HepG2 (cell line): ENCODE data around the gene ANO1. TPM values are rescaled to one million over a fixed set of nuclear protein-coding genes. Genes with fewer than 3 reads are reported as not detected.

Experiments
- TGIF2 ChIP-seq: IDR thresholded peaks from 2 replicates; pipeline ENCODE4 v1.6.1; 2016; ENCODE audit warnings: control low read depth, missing compliant biosample characterization
- ZNF629 ChIP-seq: sonication (generic); formaldehyde crosslinking; conservative IDR thresholded peaks from 2 replicates; pipeline ENCODE4 v1.5.0; 2020; ENCODE audit warnings: missing genetic modification reagents
- ZNF878 ChIP-seq: sonication (generic); formaldehyde crosslinking; IDR thresholded peaks from 2 replicates; pipeline ENCODE4 v1.8.1; 2023; ENCODE audit warnings: mild to moderate bottlenecking, missing genetic modification reagents, moderate library complexity
- polyA plus RNA-seq, 8 experiments: library from polyadenylated mRNA; depleted of rRNA in 3 of 8; stranded (reverse) in 7 of 8; unstranded in 1 of 8; fragments of >200 nt; fragmentation: Illumina TruSeq in 4 of 8; extraction: Trizol in 4 of 8; gene quantifications; 2 replicates each; pipeline versions ENCODE4 v1.2.1 to v1.2.3, GENCODE V29; 2011 to 2016; ENCODE audit warnings: low read depth in 4 of 8, missing spikeins in 1 of 8, mixed read lengths in 1 of 8; ENCODE audit not compliant: insufficient read depth in 1 of 8
- total RNA-seq, 5 experiments: library from RNA; depleted of rRNA; stranded (reverse); fragments of >200 nt; fragmentation: Illumina TruSeq; extraction: Trizol; gene quantifications; 2 replicates each; pipeline ENCODE4 v1.2.3, GENCODE V29; 2016; ENCODE audit warnings: low read depth in 1 of 5
- TF ChIP-seq, protein P1 (sequence below): sonication (generic); formaldehyde crosslinking; IDR thresholded peaks from 2 replicates; pipeline ENCODE4 v1.4.0; 2020; ENCODE audit warnings: missing genetic modification reagents; ENCODE audit errors: not compliant biosample characterization
- TF ChIP-seq, protein P2 (sequence below): sonication (generic); formaldehyde crosslinking; IDR thresholded peaks from one replicate; pipeline ENCODE4 v1.5.1; 2020; ENCODE audit warnings: mild to moderate bottlenecking, missing genetic modification reagents; ENCODE audit errors: not compliant biosample characterization
- TF ChIP-seq, protein P3 (sequence below): sonication (generic); formaldehyde crosslinking; IDR thresholded peaks from 2 replicates; pipeline ENCODE4 v1.4.0; 2020; ENCODE audit warnings: missing genetic modification reagents

The ANO1 gene
- total and polyA plus RNA-seq, 2 of the 13 experiments (the other 11 are each of a cell fraction or from before 2014, with no cell fraction given) = not detected

DNA sequence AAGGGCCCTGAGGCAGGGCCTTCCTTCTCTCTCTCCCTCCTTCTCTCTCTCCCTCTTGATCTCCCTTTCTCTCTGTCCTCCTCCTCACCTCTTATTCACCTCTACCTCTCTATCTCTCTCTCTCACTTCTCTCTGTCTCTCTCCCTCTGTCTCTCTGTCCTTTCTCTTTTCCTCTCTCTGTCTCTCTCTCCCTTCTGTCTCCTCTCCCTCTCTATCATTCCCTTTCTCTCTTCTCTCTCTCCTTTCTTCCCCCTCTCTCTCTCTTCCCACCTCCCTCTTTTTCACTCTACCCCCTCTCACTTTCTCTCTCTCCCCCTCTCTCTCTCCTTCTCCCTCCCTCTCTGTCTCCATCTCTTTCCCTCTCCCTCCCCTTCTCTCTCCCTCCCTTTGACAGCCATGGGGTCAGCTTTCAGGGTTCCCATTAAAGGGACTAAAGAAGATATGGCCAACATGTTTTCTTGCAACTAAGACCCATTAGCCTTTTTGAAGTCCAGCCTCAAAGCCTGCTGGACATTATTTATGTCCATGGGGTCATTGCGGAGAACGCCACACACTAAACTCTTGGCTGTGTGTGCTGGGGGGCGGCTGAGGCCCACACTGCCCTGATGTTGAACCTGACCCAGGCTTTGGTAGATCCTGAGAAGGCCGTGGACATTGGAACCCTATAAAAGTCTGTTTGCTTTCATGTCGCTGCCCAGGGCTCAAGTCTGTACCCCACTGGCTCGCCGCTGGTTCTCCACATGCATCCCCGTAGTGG is 15.0 kb downstream of the ANO1 start (continued):
- TF ChIP-seq, protein P1, sequence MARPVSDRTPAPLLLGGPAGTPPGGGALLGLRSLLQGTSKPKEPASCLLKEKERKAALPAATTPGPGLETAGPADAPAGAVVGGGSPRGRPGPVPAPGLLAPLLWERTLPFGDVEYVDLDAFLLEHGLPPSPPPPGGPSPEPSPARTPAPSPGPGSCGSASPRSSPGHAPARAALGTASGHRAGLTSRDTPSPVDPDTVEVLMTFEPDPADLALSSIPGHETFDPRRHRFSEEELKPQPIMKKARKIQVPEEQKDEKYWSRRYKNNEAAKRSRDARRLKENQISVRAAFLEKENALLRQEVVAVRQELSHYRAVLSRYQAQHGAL (CRISPR knock-in tag) = no peak
- no peak for TF ChIP-seq TGIF2 (CRISPR knock-in tag)
- TF ChIP-seq ZNF878 (CRISPR knock-in tag) = no peak
- TF ChIP-seq, protein P2, sequence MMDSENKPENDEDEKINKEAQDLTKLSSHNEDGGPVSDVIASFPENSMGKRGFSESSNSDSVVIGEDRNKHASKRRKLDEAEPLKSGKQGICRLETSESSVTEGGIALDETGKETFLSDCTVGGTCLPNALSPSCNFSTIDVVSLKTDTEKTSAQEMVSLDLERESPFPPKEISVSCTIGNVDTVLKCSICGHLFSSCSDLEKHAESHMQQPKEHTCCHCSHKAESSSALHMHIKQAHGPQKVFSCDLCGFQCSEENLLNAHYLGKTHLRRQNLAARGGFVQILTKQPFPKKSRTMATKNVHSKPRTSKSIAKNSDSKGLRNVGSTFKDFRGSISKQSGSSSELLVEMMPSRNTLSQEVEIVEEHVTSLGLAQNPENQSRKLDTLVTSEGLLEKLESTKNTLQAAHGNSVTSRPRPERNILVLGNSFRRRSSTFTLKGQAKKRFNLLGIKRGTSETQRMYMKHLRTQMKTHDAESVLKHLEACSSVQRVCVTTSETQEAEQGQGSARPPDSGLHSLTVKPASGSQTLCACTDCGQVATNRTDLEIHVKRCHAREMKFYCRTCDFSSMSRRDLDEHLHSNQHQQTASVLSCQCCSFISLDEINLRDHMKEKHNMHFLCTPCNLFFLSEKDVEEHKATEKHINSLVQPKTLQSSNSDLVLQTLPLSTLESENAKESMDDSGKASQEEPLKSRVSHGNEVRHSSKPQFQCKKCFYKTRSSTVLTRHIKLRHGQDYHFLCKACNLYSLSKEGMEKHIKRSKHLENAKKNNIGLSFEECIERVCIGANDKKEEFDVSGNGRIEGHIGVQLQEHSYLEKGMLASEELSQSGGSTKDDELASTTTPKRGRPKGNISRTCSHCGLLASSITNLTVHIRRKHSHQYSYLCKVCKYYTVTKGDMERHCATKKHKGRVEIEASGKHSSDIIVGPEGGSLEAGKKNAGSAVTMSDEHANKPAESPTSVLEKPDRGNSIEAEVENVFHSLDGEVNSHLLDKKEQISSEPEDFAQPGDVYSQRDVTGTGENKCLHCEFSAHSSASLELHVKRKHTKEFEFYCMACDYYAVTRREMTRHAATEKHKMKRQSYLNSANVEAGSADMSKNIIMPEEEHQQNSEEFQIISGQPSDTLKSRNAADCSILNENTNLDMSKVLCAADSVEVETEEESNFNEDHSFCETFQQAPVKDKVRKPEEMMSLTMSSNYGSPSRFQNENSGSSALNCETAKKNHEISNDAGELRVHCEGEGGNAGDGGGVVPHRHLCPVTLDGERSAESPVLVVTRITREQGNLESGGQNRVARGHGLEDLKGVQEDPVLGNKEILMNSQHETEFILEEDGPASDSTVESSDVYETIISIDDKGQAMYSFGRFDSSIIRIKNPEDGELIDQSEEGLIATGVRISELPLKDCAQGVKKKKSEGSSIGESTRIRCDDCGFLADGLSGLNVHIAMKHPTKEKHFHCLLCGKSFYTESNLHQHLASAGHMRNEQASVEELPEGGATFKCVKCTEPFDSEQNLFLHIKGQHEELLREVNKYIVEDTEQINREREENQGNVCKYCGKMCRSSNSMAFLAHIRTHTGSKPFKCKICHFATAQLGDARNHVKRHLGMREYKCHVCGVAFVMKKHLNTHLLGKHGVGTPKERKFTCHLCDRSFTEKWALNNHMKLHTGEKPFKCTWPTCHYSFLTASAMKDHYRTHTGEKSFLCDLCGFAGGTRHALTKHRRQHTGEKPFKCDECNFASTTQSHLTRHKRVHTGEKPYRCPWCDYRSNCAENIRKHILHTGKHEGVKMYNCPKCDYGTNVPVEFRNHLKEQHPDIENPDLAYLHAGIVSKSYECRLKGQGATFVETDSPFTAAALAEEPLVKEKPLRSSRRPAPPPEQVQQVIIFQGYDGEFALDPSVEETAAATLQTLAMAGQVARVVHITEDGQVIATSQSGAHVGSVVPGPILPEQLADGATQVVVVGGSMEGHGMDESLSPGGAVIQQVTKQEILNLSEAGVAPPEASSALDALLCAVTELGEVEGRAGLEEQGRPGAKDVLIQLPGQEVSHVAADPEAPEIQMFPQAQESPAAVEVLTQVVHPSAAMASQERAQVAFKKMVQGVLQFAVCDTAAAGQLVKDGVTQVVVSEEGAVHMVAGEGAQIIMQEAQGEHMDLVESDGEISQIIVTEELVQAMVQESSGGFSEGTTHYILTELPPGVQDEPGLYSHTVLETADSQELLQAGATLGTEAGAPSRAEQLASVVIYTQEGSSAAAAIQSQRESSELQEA (CRISPR knock-in tag) = no peak
- TF ChIP-seq, protein P3, sequence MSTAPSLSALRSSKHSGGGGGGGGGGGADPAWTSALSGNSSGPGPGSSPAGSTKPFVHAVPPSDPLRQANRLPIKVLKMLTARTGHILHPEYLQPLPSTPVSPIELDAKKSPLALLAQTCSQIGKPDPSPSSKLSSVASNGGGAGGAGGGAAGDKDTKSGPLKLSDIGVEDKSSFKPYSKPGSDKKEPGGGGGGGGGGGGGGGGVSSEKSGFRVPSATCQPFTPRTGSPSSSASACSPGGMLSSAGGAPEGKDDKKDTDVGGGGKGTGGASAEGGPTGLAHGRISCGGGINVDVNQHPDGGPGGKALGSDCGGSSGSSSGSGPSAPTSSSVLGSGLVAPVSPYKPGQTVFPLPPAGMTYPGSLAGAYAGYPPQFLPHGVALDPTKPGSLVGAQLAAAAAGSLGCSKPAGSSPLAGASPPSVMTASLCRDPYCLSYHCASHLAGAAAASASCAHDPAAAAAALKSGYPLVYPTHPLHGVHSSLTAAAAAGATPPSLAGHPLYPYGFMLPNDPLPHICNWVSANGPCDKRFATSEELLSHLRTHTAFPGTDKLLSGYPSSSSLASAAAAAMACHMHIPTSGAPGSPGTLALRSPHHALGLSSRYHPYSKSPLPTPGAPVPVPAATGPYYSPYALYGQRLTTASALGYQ (CRISPR knock-in tag) = no peak
- TF ChIP-seq ZNF629 (CRISPR knock-in tag) = no peak
